Measurements from ENCODE around the gene CPNE5.

CPNE5 gene

GRCh38 chr6:36762123-36762522, 77.1 kb downstream of the CPNE5 start:
- H3K9me3 ChIP-seq (ENCODE audit: control insufficient read depth, insufficient read depth, low read length): no peaks in the 10 kb centered on the region
- H3K4me1 ChIP-seq (ENCODE audit: control insufficient read depth, insufficient read depth, low read length): peaks cover 3% of the 10 kb centered on the region
- no peaks in the 10 kb centered on the region for H3K36me3 ChIP-seq (ENCODE audit: control insufficient read depth, insufficient read depth, low read length)
- H3K9ac ChIP-seq (ENCODE audit: low read depth, low read length): no peak overlapping the region
- no peaks in the 10 kb centered on the region for H3K27me3 ChIP-seq (ENCODE audit: control insufficient read depth, insufficient read depth, low read length)
- H3K4me3 ChIP-seq (ENCODE audit: low read depth, low read length): no peak overlapping the region

DNA sequence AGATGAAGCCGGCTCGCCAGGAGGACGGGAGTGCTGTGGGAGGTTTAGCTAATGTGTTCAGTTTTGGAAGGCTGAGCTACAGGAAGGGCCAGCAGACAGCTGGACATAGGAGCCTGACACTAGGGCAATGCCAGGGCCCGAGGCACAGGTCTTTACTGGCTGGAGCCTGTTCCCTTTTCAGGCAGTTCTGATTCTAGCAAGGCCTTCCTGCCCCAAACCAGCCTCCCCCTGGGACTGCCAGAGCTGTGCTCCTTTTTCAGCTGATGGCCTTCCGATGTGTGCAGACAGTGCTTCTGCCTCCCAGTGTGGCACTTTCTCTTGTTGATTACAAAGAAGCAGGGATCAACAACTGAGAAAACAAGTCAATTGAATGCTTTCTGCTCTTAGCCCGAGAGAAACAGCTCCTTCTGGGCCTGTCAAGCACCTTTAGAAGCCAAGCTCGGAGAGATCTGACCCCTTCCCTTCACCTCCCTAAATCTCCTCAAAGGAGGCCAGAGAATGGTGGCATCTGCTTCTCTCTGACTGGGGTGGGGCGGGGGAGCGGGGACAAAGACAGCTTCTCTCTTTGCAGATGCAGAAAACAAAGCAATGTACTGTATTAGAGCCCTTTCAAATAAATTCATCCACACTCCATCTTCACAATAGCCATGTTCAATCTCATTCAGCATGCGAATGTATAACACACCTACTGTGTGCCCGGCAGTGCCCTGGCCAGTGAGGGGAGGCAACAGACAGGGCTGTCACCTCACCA, 78.4 kb downstream of the CPNE5 start:
- H3K9me3 ChIP-seq (ENCODE audit: control insufficient read depth, insufficient read depth, low read length): no peaks in the 10 kb centered on the region
- H3K4me3 ChIP-seq (ENCODE audit: low read depth, low read length): no peak overlapping the region
- H3K36me3 ChIP-seq (ENCODE audit: control insufficient read depth, insufficient read depth, low read length): no peaks in the 10 kb centered on the region
- no peak overlapping the region for H3K9ac ChIP-seq (ENCODE audit: low read depth, low read length)
- no peaks in the 10 kb centered on the region for H3K27me3 ChIP-seq (ENCODE audit: control insufficient read depth, insufficient read depth, low read length)
- peaks cover 3% of the 10 kb centered on the region for H3K4me1 ChIP-seq (ENCODE audit: control insufficient read depth, insufficient read depth, low read length)

- no peaks in the 10 kb centered on the region for H3K27me3 ChIP-seq (ENCODE audit: control insufficient read depth, insufficient read depth, low read length)
- peaks cover 3% of the 10 kb centered on the region for H3K4me1 ChIP-seq (ENCODE audit: control insufficient read depth, insufficient read depth, low read length)
- no peak overlapping the region for H3K9ac ChIP-seq (ENCODE audit: low read depth, low read length)
- no peak overlapping the region for H3K4me3 ChIP-seq (ENCODE audit: low read depth, low read length)
- H3K36me3 ChIP-seq (ENCODE audit: control insufficient read depth, insufficient read depth, low read length): no peaks in the 10 kb centered on the region
- H3K9me3 ChIP-seq (ENCODE audit: control insufficient read depth, insufficient read depth, low read length): no peaks in the 10 kb centered on the region
These were observed 80.0 kb downstream of the CPNE5 start for GRCh38 chr6:36759148-36759759.

DNA sequence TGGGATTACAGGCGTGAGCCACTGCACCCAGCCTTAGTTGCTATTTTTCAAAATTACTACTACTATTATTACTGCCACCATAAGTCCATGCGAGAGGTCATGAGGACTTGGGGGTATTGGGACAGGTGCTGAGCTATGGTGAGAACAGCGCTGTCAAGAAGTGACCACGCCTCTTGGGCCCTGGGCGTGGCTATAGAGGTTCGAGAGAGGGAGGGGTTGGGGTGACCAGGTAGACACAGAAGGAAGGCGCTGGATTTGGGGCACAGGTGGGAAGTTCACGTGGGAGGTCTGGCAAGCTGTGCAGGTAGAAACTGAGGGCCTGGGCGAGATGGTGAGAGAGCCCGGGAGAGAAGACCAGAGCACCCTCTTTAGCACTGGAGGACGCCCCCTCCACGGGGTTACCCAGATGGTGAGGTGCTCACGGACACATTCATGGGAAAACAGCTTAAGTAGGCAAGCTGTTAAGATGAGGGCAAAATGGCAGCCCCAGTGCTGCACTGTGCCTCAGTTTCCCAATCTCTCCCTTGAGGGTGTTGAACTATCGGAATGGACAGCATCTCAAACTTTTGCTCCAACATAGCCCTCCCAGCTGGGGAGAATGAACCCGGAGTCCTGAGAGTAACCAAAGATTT, 80.6 kb downstream of the CPNE5 start:
- Histone ChIP-seq H3K9ac (ENCODE audit: low read depth, low read length) (no peak overlapping the region), H3K4me1 (ENCODE audit: control insufficient read depth, insufficient read depth, low read length) (no peaks in the 10 kb centered on the region), H3K36me3 (ENCODE audit: control insufficient read depth, insufficient read depth, low read length) (no peaks in the 10 kb centered on the region), H3K27me3 (ENCODE audit: control insufficient read depth, insufficient read depth, low read length) (no peaks in the 10 kb centered on the region), H3K4me3 (ENCODE audit: low read depth, low read length) (no peak overlapping the region), H3K9me3 (ENCODE audit: control insufficient read depth, insufficient read depth, low read length) (no peaks in the 10 kb centered on the region)

DNA sequence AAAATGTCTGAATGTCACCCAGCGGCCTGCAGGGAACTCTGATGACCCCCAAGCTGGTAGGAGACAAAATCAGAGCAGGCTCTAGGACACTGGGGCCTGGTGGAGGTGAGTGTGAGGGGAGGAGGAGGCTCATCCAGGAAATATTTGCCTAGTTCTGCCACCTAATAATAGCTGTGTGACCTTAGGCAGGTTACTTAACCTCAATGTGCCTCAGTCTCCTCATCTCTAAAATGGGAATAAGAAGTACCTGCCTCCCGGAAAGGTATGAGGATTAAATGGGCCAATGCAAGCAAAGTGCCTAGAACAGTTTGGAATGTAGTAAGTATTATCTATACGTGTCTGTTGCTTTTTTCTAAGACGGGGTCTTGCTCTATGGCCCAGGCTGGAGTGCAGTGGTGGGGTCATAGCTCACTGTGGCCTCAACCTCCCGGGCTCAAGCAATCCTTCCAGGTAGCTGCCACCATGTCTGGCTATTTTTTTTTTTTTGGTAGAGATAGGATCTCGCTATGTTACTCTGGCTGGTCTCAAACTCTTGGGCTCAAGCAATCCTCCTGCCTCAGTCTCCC, 81.2 kb downstream of the CPNE5 start:
- H3K4me1 ChIP-seq (ENCODE audit: control insufficient read depth, insufficient read depth, low read length): no peaks in the 10 kb centered on the region
- H3K9ac ChIP-seq (ENCODE audit: low read depth, low read length): no peak overlapping the region
- H3K36me3 ChIP-seq (ENCODE audit: control insufficient read depth, insufficient read depth, low read length): no peaks in the 10 kb centered on the region
- H3K27me3 ChIP-seq (ENCODE audit: control insufficient read depth, insufficient read depth, low read length): no peaks in the 10 kb centered on the region
- H3K4me3 ChIP-seq (ENCODE audit: low read depth, low read length): no peak overlapping the region
- no peaks in the 10 kb centered on the region for H3K9me3 ChIP-seq (ENCODE audit: control insufficient read depth, insufficient read depth, low read length)

DNA sequence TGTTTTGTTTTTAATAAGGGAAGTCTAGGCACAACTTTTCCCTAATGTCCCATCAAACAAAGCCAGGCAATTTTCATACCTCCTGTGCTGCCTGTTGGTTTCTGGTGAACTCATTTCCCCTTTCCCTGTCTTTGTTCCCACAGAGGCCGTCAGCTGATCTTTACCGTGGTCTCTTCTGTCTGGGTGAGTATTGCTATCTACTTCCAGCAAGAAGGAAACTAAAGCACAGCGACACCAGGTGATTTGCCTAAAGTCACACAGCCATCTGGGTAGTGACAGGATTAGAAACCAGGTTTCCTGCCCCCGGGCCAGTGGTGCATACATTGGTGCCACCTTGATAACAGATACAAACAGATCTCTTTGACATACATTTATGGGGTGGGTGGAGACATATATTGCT, 82.0 kb downstream of the CPNE5 start:
- Histone ChIP-seq H3K4me3 (ENCODE audit: low read depth, low read length) (no peak overlapping the region), H3K9me3 (ENCODE audit: control insufficient read depth, insufficient read depth, low read length) (no peaks in the 10 kb centered on the region), H3K36me3 (ENCODE audit: control insufficient read depth, insufficient read depth, low read length) (no peaks in the 10 kb centered on the region), H3K27me3 (ENCODE audit: control insufficient read depth, insufficient read depth, low read length) (no peaks in the 10 kb centered on the region), H3K9ac (ENCODE audit: low read depth, low read length) (no peak overlapping the region), H3K4me1 (ENCODE audit: control insufficient read depth, insufficient read depth, low read length) (no peaks in the 10 kb centered on the region)

GRCh38 chr6:36756786-36757185, 82.5 kb downstream of the CPNE5 start:
- Histone ChIP-seq H3K9me3 (ENCODE audit: control insufficient read depth, insufficient read depth, low read length) (no peaks in the 10 kb centered on the region), H3K27me3 (ENCODE audit: control insufficient read depth, insufficient read depth, low read length) (no peaks in the 10 kb centered on the region), H3K4me3 (ENCODE audit: low read depth, low read length) (no peak overlapping the region), H3K9ac (ENCODE audit: low read depth, low read length) (no peak overlapping the region), H3K4me1 (ENCODE audit: control insufficient read depth, insufficient read depth, low read length) (no peaks in the 10 kb centered on the region), H3K36me3 (ENCODE audit: control insufficient read depth, insufficient read depth, low read length) (no peaks in the 10 kb centered on the region)

DNA sequence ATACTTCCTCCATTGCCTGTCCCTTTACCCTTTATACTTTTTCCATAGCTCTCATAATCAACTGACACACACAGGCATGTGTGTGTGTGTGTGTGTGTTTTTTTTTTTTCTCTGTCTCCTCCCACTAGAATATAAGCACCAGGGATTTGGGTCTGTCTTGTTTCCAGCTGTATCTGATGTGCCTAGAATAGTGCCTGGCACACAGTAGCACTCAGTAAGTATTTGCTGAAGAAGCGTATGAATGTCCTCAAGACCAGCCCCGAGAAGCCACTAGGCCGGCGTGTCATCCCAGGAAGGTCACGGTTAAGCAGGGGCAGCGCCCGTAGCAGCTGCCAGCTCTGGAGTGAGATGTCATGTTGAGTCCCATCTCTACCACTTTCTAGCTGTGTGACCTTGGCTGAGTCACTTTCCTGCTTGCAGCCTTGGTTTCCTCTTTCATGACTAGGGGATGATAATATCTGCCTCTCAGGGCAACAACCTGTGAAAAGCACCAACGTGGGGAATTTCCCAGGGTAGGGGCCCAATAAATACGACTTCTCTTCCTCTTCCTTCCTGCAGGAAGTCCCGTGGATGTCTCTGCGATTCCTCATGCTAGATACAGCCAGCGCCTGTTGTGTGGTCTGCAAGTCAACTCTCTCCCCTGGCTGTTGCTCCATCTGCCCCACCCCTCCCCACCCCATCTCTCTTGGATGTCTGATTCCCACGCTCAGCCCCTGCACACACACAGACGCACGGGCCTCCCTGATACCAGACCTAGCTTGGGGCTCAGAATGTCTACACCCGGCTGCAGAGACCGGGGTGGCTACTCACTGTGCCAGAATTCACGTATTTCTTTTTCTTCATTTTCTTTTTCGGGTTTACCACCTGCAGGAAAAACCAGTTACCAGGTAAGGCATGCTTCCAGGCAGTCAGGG, 83.6 kb downstream of the CPNE5 start:
- Histone ChIP-seq H3K27me3 (ENCODE audit: control insufficient read depth, insufficient read depth, low read length) (no peaks in the 10 kb centered on the region), H3K4me3 (ENCODE audit: low read depth, low read length) (no peak overlapping the region), H3K9me3 (ENCODE audit: control insufficient read depth, insufficient read depth, low read length) (no peaks in the 10 kb centered on the region), H3K36me3 (ENCODE audit: control insufficient read depth, insufficient read depth, low read length) (no peaks in the 10 kb centered on the region), H3K9ac (ENCODE audit: low read depth, low read length) (no peak overlapping the region), H3K4me1 (ENCODE audit: control insufficient read depth, insufficient read depth, low read length) (no peaks in the 10 kb centered on the region)

- Histone ChIP-seq H3K4me3 (ENCODE audit: low read depth, low read length) (no peak overlapping the region), H3K36me3 (ENCODE audit: control insufficient read depth, insufficient read depth, low read length) (no peaks in the 10 kb centered on the region), H3K27me3 (ENCODE audit: control insufficient read depth, insufficient read depth, low read length) (no peaks in the 10 kb centered on the region), H3K9ac (ENCODE audit: low read depth, low read length) (no peak overlapping the region), H3K4me1 (ENCODE audit: control insufficient read depth, insufficient read depth, low read length) (no peaks in the 10 kb centered on the region), H3K9me3 (ENCODE audit: control insufficient read depth, insufficient read depth, low read length) (no peaks in the 10 kb centered on the region)
These were observed 84.4 kb downstream of the CPNE5 start for GRCh38 chr6:36754582-36755434.

GRCh38 chr6:36753671-36754405, 85.4 kb downstream of the CPNE5 start:
- Histone ChIP-seq H3K9me3 (ENCODE audit: control insufficient read depth, insufficient read depth, low read length) (no peaks in the 10 kb centered on the region), H3K27me3 (ENCODE audit: control insufficient read depth, insufficient read depth, low read length) (no peaks in the 10 kb centered on the region), H3K4me3 (ENCODE audit: low read depth, low read length) (no peak overlapping the region), H3K4me1 (ENCODE audit: control insufficient read depth, insufficient read depth, low read length) (no peaks in the 10 kb centered on the region), H3K9ac (ENCODE audit: low read depth, low read length) (no peak overlapping the region), H3K36me3 (ENCODE audit: control insufficient read depth, insufficient read depth, low read length) (no peaks in the 10 kb centered on the region)
